ENCODE results near the gene GLRX5.

The GLRX5 gene

GRCh38 chr14:95536036-95536593, 1.3 kb downstream of the GLRX5 start:
- no peak for DNase-seq (ENCODE audit: low spot score)

DNA sequence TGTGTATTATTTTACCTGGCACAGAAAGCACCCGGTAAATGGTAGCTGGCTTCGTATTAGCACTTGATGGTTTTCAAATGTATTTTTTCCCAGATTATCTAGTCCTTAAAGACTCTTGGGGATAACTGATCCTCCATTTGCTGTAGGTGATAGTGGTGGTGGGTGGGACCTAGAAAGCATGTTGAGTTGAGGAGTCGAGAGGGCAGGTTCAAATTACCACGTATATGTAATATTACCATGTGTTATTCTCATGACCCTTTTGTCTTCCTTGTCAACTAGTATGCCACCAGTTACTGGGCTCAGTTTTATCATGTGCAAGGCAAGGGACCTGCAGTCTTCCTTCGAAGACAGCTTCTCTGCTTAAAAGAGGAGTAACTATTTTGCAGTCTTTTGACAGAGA, 1.8 kb downstream of the GLRX5 start:
- DNase-seq (ENCODE audit: low spot score) = no peak

DNA sequence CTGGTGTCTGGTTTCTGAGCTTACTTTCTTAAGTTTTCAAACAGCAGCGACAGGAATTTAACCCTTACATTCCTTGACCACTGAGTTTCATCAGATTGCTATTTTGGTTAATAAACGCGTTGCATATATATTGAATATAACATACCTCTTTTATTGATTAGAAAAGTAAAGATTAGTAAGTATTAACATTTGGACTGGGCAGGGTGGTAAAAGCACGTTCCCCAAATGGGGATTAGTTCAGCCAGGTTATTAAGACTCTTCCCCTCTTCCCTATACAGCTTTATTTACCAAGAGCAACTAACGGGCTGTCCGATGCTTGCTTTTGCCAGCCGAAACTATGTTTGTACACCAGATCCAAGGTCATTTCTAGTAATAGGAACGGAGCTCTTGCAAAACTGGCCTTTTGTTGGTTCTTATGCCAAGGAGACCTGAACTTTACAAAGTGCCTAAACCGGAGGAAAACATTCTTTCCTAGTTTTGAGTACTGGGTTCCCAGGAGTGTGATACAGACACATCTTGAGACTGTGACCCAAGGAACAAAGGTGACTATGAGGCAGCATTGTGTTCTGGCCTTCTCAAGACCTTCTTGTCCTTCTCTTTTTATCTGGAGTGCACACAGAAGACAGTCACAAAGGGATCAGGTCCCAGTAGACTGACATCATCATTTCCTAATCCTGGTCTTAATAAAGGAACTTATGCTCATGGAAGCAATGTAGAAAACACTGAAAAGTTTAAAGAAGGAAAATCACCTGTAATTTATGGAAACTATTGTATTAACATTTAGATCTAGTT, 2.6 kb downstream of the GLRX5 start:
- no peak for DNase-seq (ENCODE audit: low spot score)

GRCh38 chr14:95538801-95539509, 4.1 kb downstream of the GLRX5 start:
- no peak for DNase-seq (ENCODE audit: low spot score)

GRCh38 chr14:95540236-95540855, 5.5 kb downstream of the GLRX5 start:
- no peak for DNase-seq (ENCODE audit: low spot score)

DNA sequence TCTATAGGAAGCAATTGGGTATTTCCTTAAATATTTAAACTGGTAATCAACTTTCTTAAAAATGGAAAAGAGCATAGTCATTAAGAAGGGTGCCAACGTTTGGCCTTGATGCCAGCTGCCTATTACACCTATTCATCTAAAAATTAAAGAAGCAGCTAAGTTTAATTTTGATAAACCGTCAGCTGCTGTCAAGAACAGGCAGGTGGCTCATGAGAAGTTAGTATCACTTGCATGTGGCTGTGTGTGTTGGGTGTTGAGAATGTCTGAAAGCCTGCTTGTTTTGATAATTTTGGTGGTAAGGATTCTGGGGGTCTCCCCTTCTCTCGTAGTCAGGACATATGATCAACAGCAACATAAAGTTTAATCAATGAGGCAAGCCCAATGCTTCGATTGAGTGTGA, 6.5 kb downstream of the GLRX5 start:
- DNase-seq (ENCODE audit: low spot score) = no peak

DNA sequence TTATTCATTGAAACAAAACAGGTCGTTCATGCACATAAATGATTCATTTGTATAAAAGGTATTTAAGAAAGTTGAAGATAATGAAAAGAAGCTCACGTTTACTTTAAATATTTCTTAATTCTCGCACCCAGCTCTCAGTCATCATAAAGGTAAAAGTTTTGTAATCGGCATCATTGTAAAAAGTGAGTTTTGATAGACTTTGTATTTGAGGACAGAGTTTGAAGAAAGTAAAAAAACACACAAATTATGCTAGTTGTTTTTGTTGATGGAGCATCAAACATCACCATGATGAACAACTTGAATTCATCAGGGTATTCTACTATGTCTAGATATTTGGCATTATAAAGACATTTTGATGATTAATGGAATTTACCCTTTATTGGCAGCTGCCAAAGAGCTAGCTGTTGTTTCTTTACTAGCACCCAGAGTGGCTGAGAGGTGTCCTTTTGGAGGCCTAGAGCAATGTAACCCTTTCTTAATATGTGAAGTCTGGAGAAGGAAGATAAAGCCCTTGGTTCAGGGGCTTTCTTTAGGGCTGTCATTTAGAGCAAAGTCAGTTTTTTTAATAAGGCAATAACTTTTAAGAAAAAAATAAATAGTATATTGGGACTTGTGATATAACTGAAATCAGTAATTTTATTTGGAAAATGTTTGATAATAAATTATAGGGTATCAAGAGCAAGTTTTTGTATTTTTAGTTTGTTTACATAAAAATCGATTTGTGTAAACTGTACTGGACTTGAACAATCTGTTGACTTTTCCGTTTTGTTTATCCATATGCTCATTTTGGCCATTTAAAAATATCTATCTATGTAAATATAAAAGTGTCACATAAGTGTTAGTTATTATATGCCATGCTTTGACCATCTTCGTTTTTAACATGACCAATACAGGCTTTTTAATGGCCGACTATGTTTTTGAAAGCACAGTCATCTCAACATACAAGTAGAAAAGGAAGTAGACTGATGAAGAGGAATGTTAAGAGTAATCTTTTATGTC, 7.4 kb downstream of the GLRX5 start:
- DNase-seq (ENCODE audit: low spot score) = no peak

GRCh38 chr14:95543021-95543420, 8.2 kb downstream of the GLRX5 start:
- DNase-seq (ENCODE audit: low spot score) = no peak

- DNase-seq (ENCODE audit: low spot score) = no peak
Observed at GRCh38 chr14:95544588-95544987, 9.7 kb downstream of the GLRX5 start.

DNA sequence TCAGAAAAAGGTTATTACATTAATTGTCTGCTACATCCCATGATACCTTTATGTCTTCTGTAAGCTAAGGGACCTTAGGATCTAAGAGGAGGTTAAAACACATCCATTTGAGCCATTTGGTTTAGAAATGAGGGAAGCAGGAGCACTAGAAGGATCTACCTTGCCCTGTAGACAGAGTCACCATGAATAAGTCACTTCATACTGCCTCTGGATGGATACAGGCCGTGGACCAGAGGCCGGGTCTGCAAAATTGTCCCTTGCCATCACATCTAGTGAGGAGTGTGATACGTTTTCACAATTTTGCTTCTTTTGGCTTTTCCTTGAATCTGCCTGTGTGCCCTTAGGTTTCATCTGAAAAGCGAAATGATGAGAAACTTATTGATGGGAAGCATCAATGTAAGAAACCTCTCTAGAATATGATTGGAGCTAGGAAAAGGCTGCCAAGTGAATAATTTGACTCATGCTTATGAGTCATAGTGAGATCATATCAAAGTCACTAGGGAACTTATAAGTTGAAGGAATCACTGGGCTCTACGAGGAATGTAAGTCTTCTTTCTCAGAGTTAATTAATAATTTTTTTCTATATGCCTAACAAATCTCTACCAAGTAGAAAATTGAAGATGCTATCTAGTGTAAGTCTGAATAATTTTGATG, 10.8 kb downstream of the GLRX5 start:
- peak; percentile 35 for DNase-seq (ENCODE audit: low spot score)

DNA sequence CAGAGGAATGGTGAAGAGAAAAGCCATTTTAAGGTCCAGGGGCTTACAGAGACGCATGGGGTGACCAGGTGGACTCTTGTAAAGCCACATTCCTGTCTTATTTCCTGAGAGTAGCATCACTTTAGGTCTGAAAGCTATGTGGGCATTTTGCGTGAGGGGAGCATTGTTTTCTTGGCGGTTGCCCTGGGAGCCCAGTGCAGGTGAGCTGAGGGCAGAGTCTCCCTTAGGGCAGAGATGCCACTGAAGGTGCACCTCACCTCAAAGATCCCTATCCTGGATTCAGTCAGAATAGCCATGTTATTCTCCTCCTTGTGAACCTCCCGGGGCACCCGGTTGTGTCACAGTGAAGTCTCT, 12.4 kb downstream of the GLRX5 start:
- DNase-seq (ENCODE audit: low spot score) = no peak

GRCh38 chr14:95547626-95548327, 12.9 kb downstream of the GLRX5 start:
- DNase-seq (ENCODE audit: low spot score) = no peak

DNA sequence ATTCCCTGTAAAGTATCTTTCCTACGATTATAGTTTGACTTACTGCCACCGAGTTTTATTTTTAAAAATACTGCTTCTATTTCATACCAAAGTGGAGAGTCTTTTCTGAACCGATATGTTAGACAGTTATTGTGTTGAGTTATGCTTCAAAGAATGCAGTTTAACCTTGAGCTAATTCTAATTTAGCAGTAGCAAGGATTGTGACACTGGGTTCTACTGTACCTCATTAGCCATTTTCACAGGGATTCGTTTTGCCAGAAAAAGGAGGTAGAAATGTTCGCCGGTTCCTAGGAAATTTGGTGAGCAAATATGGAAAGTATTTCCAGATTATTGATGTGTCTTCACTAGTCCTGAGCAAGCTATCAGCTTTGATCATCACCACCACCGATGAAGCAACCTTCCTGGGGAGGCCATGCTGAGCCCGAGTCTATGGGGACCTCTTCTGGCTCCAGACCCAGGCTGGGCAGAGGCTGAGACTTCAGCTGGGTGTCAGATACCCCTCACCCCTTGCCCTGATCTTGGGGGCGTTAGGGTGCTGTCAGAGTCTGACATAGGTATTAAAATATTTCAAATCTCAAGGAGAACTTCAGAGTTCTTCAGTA, 13.6 kb downstream of the GLRX5 start:
- DNase-seq (ENCODE audit: low spot score) = no peak

- no peak for DNase-seq (ENCODE audit: low spot score)
Observed at GRCh38 chr14:95549656-95550585, 15.1 kb downstream of the GLRX5 start.

DNA sequence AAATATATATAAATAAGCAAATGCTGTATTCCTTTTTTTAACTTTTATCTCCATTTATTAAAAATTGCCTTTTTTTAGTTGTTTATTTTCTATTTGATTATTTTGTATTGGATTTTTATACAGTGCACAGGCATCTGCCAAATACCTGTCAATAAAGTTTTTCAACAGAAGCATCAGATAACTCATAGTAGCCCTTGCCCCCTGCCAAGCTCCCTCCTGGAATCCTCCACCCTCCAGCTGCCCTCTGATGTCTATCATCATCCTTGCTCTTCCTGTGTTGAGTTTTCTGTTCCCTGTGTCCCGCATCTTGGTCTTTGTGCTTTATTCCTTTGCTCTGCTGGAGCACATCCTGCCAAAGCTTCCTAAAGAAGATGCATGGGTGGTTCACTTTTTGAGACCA, 16.6 kb downstream of the GLRX5 start:
- no peak for DNase-seq (ENCODE audit: low spot score)

- DNase-seq (ENCODE audit: low spot score) = no peak
Observed at GRCh38 chr14:95553141-95553540, 18.3 kb downstream of the GLRX5 start.

- no peak for DNase-seq (ENCODE audit: low spot score)
Observed at GRCh38 chr14:95555053-95555452, 20.2 kb downstream of the GLRX5 start.

GRCh38 chr14:95557291-95557690, 22.4 kb downstream of the GLRX5 start:
- no peak for DNase-seq (ENCODE audit: low spot score)

DNA sequence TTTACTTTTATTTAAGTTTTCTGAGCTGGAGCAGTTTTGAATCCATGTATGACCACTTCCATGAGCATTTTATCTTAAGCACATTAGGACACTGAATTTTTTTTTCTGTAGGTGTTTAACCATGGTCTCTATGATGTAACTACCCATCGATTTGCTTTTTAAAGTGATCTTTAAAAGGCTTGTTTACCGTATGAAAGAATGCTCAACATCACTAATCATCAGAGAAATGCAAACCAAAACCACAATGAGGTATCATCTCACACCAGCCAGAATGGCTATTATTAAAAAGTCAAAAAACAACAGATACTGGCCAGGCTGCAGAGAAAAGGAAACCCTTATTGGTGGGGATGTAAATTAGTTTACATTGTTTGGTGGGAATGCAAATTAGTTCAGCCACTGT, 23.0 kb downstream of the GLRX5 start:
- no peak for DNase-seq (ENCODE audit: low spot score)
